K562 (cell line): Measurements from ENCODE around the gene COG4. TPM values are rescaled to one million over a fixed set of nuclear protein-coding genes. Genes with fewer than 3 reads are reported as not detected.

Source experiments
- AFF1 ChIP-seq, 2 experiments: fragments of 450-650 bp; IDR thresholded peaks; 2 replicates each; pipeline ENCODE4 v1.6.1; 2018; ENCODE audit warnings: mild to moderate bottlenecking in 2 of 2, low read depth in 1 of 2; ENCODE audit not compliant: partially characterized antibody in 2 of 2
- CBX2 ChIP-seq: fragments of 200-600 bp; sonication (generic); IDR thresholded peaks from one replicate; pipeline ENCODE4 v1.6.1; 2012; ENCODE audit warnings: mild to moderate bottlenecking, low read length, inconsistent platforms; ENCODE audit not compliant: insufficient read depth, poor library complexity, severe bottlenecking
- HNRNPLL ChIP-seq: fragments of 200-400 bp; formaldehyde crosslinking; IDR thresholded peaks from 2 replicates; pipeline ENCODE4 v1.6.1; 2017; ENCODE audit warnings: low read length, low read depth, mild to moderate bottlenecking; ENCODE audit not compliant: poor library complexity, severe bottlenecking
- MCM2 ChIP-seq: fragments of 450-650 bp; IDR thresholded peaks from 2 replicates; pipeline ENCODE4 v1.6.1; 2017; ENCODE audit warnings: low read depth, mild to moderate bottlenecking
- MED1 ChIP-seq: sonication (generic); formaldehyde crosslinking; IDR thresholded peaks from 2 replicates; pipeline ENCODE4 v1.8.1; 2023; ENCODE audit warnings: missing genetic modification reagents, borderline replicate concordance
- PHB2 ChIP-seq: fragments of 450-650 bp; IDR thresholded peaks from 2 replicates; pipeline ENCODE4 v1.6.1; 2017; ENCODE audit warnings: low read depth
- PHTF2 ChIP-seq: fragments of 250-450 bp; sonication (Bioruptor Pico); IDR thresholded peaks from 2 replicates; pipeline ENCODE4 v1.5.0; 2021; ENCODE audit warnings: mild to moderate bottlenecking
- POLR2B ChIP-seq: fragments of 450-650 bp; IDR thresholded peaks from 2 replicates; pipeline ENCODE4 v1.6.1; 2018; ENCODE audit warnings: low read depth; ENCODE audit not compliant: partially characterized antibody
- REST ChIP-seq, 2 experiments: fragments of 450-650 bp; formaldehyde crosslinking in 1 of 2; IDR thresholded peaks; 2 replicates each; pipeline versions ENCODE4 v1.4.0 to v1.6.1; 2014 to 2020; ENCODE audit warnings: mild to moderate bottlenecking in 2 of 2, borderline replicate concordance in 1 of 2, low read depth in 1 of 2
- SIN3B ChIP-seq: fragments of 450-650 bp; IDR thresholded peaks from 2 replicates; pipeline ENCODE4 v1.6.1; 2017; ENCODE audit warnings: low read depth, mild to moderate bottlenecking, moderate library complexity
- SMAD4 ChIP-seq: fragments of 250-450 bp; sonication (Bioruptor Pico); conservative IDR thresholded peaks from 2 replicates; pipeline ENCODE4 v1.8.0; 2021; ENCODE audit warnings: inconsistent platforms, mild to moderate bottlenecking, moderate library complexity
- TFAP4 ChIP-seq: sonication (generic); formaldehyde crosslinking; IDR thresholded peaks from 2 replicates; pipeline ENCODE4 v1.8.0; 2022; ENCODE audit warnings: missing genetic modification reagents, mild to moderate bottlenecking, moderate library complexity, borderline replicate concordance
- ZBTB8A ChIP-seq: fragments of 450-650 bp; IDR thresholded peaks from 2 replicates; pipeline ENCODE4 v1.6.1; 2018; ENCODE audit warnings: mild to moderate bottlenecking, moderate library complexity; ENCODE audit not compliant: partially characterized antibody
- polyA plus RNA-seq, 8 experiments: library from polyadenylated mRNA; depleted of rRNA in 4 of 8; stranded (reverse) in 5 of 8; unstranded in 3 of 8; fragments of >200 nt; fragmentation: Nextera tagmentation in 2 of 8; fragmentation: Illumina TruSeq in 1 of 8; extraction: Ambion mirVana in 2 of 8; extraction: Trizol in 1 of 8; gene quantifications; 2 replicates each; pipeline versions ENCODE4 v1.2.1 to v1.2.3, GENCODE V29; 2011 to 2014; ENCODE audit warnings: inconsistent platforms in 1 of 8, missing spikeins in 1 of 8
- total RNA-seq, 7 experiments: library from RNA; depleted of rRNA in 6 of 7; stranded (reverse); fragments of >200 nt in 6 of 7; fragmentation: Illumina TruSeq in 2 of 7; extraction: Trizol in 2 of 7; gene quantifications; 2 replicates each; pipeline versions ENCODE4 v1.2.1 to v1.2.3, GENCODE V29; 2011 to 2021; ENCODE audit warnings: low replicate concordance in 1 of 7

Gene COG4
- total and polyA plus RNA-seq, 9 of the 15 experiments (the other 6 are each of a cell fraction or from before 2014, with no cell fraction given), result 13.7 to 73.9 (median 44.2) TPM

GRCh38 chr16:70454222-70455034 lies 68.9 kb downstream of the COG4 start, which contains the start of gene FCSK (continued):
- TF ChIP-seq AFF1 (IDR thresholded peaks at IDR 0.05; ENCODE audit: low read depth in 1 of 2, partially characterized antibody in 2 of 2), result peak in 1 of 2 experiments; percentile 99
- TF ChIP-seq CBX2, result no peak
- TF ChIP-seq PHB2, result no peak
- TF ChIP-seq ZBTB8A, result no peak
- TF ChIP-seq TFAP4 (CRISPR knock-in tag), result peak; percentile 36; the same call in 1 of the 2 replicates
- no peak for TF ChIP-seq MCM2
- TF ChIP-seq SMAD4, result peak; percentile 11; the same call in 1 of the 2 replicates
- no peak for TF ChIP-seq PHTF2
- TF ChIP-seq POLR2B, result no peak
- peak; percentile 59; the same call in 1 of the 2 replicates for TF ChIP-seq SIN3B
- TF ChIP-seq MED1 (CRISPR knock-in tag), result no peak
- TF ChIP-seq REST (IDR thresholded peaks at IDR 0.05; ENCODE audit: borderline replicate concordance), result no peak
- TF ChIP-seq REST (CRISPR knock-in tag; IDR thresholded peaks at IDR 0.05; ENCODE audit: low read depth), result 0 out of 2 replicates have a peak, but pooled peaks have one; percentile 56
- peak; percentile 99 for TF ChIP-seq HNRNPLL
